GM15510 (cell line): ENCODE results near the gene CLPTM1.
"Not testable (repeated sequence)": the region's sequence is repeated elsewhere in the genome, so short reads cannot be mapped to it uniquely, and the experiment has no call there.

Experiments used
- POLR2A ChIP-seq: IDR thresholded peaks from 3 replicates; pipeline ENCODE4 v1.6.1; 2011; ENCODE audit warnings: borderline replicate concordance; ENCODE audit not compliant: insufficient read length; ENCODE audit errors: extremely low read depth

Gene CLPTM1

GRCh38 chr19:44954649-44955504 lies at the start of gene CLPTM1:
CLPTM1 (plus strand) TSS chr19:44955380; CDS start chr19:44955396, 16 bp downstream.
- peak; percentile 83 for TF ChIP-seq POLR2A

- TF ChIP-seq POLR2A: no peak
Observed at GRCh38 chr19:44905437-44906160, 49.6 kb upstream of the CLPTM1 start, which contains the start of gene APOE. APOE (plus strand) TSS chr19:44905796; CDS start chr19:44906625, 829 bp downstream.

GRCh38 chr19:44907613-44908012 lies 47.6 kb upstream of the CLPTM1 start:
- TF ChIP-seq POLR2A: no peak

GRCh38 chr19:44908074-44908835 lies 46.9 kb upstream of the CLPTM1 start:
- no peak for TF ChIP-seq POLR2A

- no peak for TF ChIP-seq POLR2A
Observed at GRCh38 chr19:44908836-44909261, 46.3 kb upstream of the CLPTM1 start.

GRCh38 chr19:44909775-44910174 lies 45.4 kb upstream of the CLPTM1 start:
- TF ChIP-seq POLR2A: no peak

GRCh38 chr19:44912854-44913253 lies 42.3 kb upstream of the CLPTM1 start:
- TF ChIP-seq POLR2A: no peak

- not testable (repeated sequence) for TF ChIP-seq POLR2A
Observed at GRCh38 chr19:44914433-44915206, 40.6 kb upstream of the CLPTM1 start, which contains the start of gene APOC1. APOC1 (plus strand) TSS chr19:44914608; CDS start chr19:44914892, 284 bp downstream.

GRCh38 chr19:44924243-44924725 lies 30.9 kb upstream of the CLPTM1 start:
- TF ChIP-seq POLR2A: no peak

GRCh38 chr19:44925114-44925891 lies 29.9 kb upstream of the CLPTM1 start:
- no peak for TF ChIP-seq POLR2A

- TF ChIP-seq POLR2A: no peak
Observed at GRCh38 chr19:44927746-44928145, 27.4 kb upstream of the CLPTM1 start.

- TF ChIP-seq POLR2A: no peak
Observed at GRCh38 chr19:44930088-44930487, 25.1 kb upstream of the CLPTM1 start.

- no peak for TF ChIP-seq POLR2A
Observed at GRCh38 chr19:44931541-44931940, 23.6 kb upstream of the CLPTM1 start.
